K562 (cell line): ENCODE results near the gene ZNF503. TPM values are rescaled to one million over a fixed set of nuclear protein-coding genes. Genes with fewer than 3 reads are reported as not detected.

Source experiments
- ATAC-seq: fragments of 200-7000 bp; cut with Tn5 transposase; 3 replicates; pipeline ENCODE4 v1.9.1; 2020; ENCODE audit warnings: moderate library complexity
- BruUV-seq: library from RNA; stranded (reverse); fragments of 400-500 nt; replicated peaks from 2 replicates; lab custom pipeline; 2021; lab: Mats Ljungman, UMichigan
- CTCF ChIA-PET: fragments of 300-600 bp; formaldehyde crosslinking; extraction: SDS; loops from one replicate; lab custom pipeline; 2021; ENCODE audit warnings: low intra/inter-chr PET ratio; lab: Yijun Ruan, JAX
- POLR2A ChIA-PET: fragments of 300-600, 350-650 bp; sonication (Branson Sonifier 250); formaldehyde crosslinking; extraction: SDS; loops from one replicate; lab custom pipeline; 2021; ENCODE audit warnings: antibody characterized with exemption, inconsistent platforms; lab: Yijun Ruan, JAX
- DNase-seq, 4 experiments: peaks; one replicate each; pipeline versions ENCODE4 v3.0.0 to v3.0.0-alpha.2; 2011 to 2018; ENCODE audit warnings: low spot score in 3 of 4, mixed read lengths in 3 of 4; ENCODE audit errors: extremely low read depth in 1 of 4
- FAIRE-seq: peaks from 2 replicates; lab custom pipeline; 2011; peaks lifted over from hg19 to GRCh38; lab: Jason Lieb, UNC
- H2AFZ ChIP-seq: 2 replicates; pipeline ENCODE4 v1.6.0; 2011; ENCODE audit warnings: low read depth, low read length, control low read depth, inconsistent platforms
- H3K27ac ChIP-seq: fragments of 200-600 bp; 3 replicates; pipeline ENCODE4 v1.8.0; 2011; ENCODE audit warnings: low read depth, mild to moderate bottlenecking, control low read depth, inconsistent platforms, low read length, moderate library complexity, mixed read lengths; ENCODE audit errors: extremely low read depth
- H3K27me3 ChIP-seq, 2 experiments: fragments of 300-600 bp in 1 of 2; 2 replicates in 1 of 2; 3 replicates in 1 of 2; pipeline versions ENCODE4 v1.6.0 to v1.8.0; 2011; ENCODE audit warnings: inconsistent platforms in 2 of 2, low read length in 2 of 2, mild to moderate bottlenecking in 1 of 2, mixed read lengths in 1 of 2, moderate library complexity in 1 of 2; ENCODE audit not compliant: control insufficient read depth in 2 of 2, insufficient read depth in 2 of 2
- H3K36me3 ChIP-seq: fragments of 300-600 bp; 3 replicates; pipeline ENCODE4 v1.8.0; 2011; ENCODE audit warnings: mild to moderate bottlenecking, low read length, inconsistent platforms; ENCODE audit not compliant: control insufficient read depth, insufficient read depth
- H3K4me1 ChIP-seq, 2 experiments: fragments of 200-600 bp in 1 of 2; replicated peaks in 1 of 2; 2 replicates in 1 of 2; 3 replicates in 1 of 2; pipeline versions ENCODE4 v1.5.1 to v1.8.0; 2011; ENCODE audit warnings: inconsistent platforms in 2 of 2, low read length in 2 of 2, mild to moderate bottlenecking in 1 of 2, mixed read lengths in 1 of 2, moderate library complexity in 1 of 2; ENCODE audit not compliant: control insufficient read depth in 2 of 2, insufficient read depth in 2 of 2
- H3K4me2 ChIP-seq: 2 replicates; pipeline ENCODE4 v1.6.1; 2011; ENCODE audit warnings: low read length, control low read depth, inconsistent platforms, mixed read lengths; ENCODE audit not compliant: insufficient read depth
- H3K4me3 ChIP-seq: fragments of 200-600 bp; sonication (generic), shearing (Covaris generic); 2 replicates; pipeline ENCODE4 v1.5.1; 2016; ENCODE audit warnings: control low read depth, inconsistent platforms
- H3K79me2 ChIP-seq: fragments of 200-600 bp; 3 replicates; pipeline ENCODE4 v1.8.0; 2011; ENCODE audit warnings: low read length, inconsistent platforms; ENCODE audit not compliant: control insufficient read depth, insufficient read depth
- H3K9ac ChIP-seq, 2 experiments: 2 replicates each; pipeline versions ENCODE4 v1.6.0 to v1.6.1; 2011; ENCODE audit warnings: low read depth in 2 of 2, low read length in 2 of 2, control low read depth in 1 of 2, inconsistent platforms in 1 of 2, mild to moderate bottlenecking in 1 of 2, mixed read lengths in 1 of 2; ENCODE audit not compliant: insufficient read depth in 1 of 2
- H3K9me1 ChIP-seq: one replicate; pipeline ENCODE4 v1.6.0; 2011; ENCODE audit warnings: inconsistent platforms, mild to moderate bottlenecking, low read length, moderate library complexity; ENCODE audit not compliant: control insufficient read depth, insufficient read depth
- H3K9me3 ChIP-seq: replicated peaks from 2 replicates; pipeline ENCODE4 v1.5.1; 2011; ENCODE audit warnings: low read depth, low read length, inconsistent platforms; ENCODE audit not compliant: control insufficient read depth, insufficient read depth
- H4K20me1 ChIP-seq: replicated peaks from 2 replicates; pipeline ENCODE4 v1.6.1; 2011; ENCODE audit warnings: low read length, inconsistent platforms, mixed read lengths; ENCODE audit not compliant: control insufficient read depth, insufficient read depth
- DPF2 ChIP-seq: fragments of 450-650 bp; IDR thresholded peaks from 2 replicates; pipeline ENCODE4 v1.6.1; 2016
- GATAD2A ChIP-seq: fragments of 450-650 bp; IDR thresholded peaks from 2 replicates; pipeline ENCODE4 v1.6.1; 2017
- HOXB6 ChIP-seq: fragments of 250-450 bp; sonication (Bioruptor Pico); IDR thresholded peaks from 2 replicates; pipeline ENCODE4 v1.5.1; 2022; ENCODE audit warnings: mild to moderate bottlenecking, borderline replicate concordance
- MAFK ChIP-seq: IDR thresholded peaks from 2 replicates; pipeline ENCODE4 v1.6.1; 2011; ENCODE audit warnings: low read length, improper control_type of control experiment
- MCM2 ChIP-seq: fragments of 450-650 bp; IDR thresholded peaks from 2 replicates; pipeline ENCODE4 v1.6.1; 2017; ENCODE audit warnings: low read depth, mild to moderate bottlenecking
- MEF2A ChIP-seq: IDR thresholded peaks from 2 replicates; pipeline ENCODE4 v1.6.1; 2011; ENCODE audit warnings: low read depth, mild to moderate bottlenecking, low read length, moderate library complexity; ENCODE audit not compliant: control insufficient read depth
- NFXL1 ChIP-seq: fragments of 450-650 bp; formaldehyde crosslinking; IDR thresholded peaks from 2 replicates; pipeline ENCODE4 v1.4.0; 2021; ENCODE audit warnings: mild to moderate bottlenecking
- NR4A1 ChIP-seq, 2 experiments: fragments of 250-450 bp in 1 of 2; fragments of 450-650 bp in 1 of 2; sonication (Bioruptor Pico) in 1 of 2; IDR thresholded peaks; 2 replicates each; pipeline versions ENCODE4 v1.4.0 to v1.6.1; 2016 to 2020; ENCODE audit warnings: mild to moderate bottlenecking in 2 of 2, missing compliant biosample characterization in 1 of 2, missing genetic modification characterization in 1 of 2, moderate library complexity in 1 of 2
- PTTG1 ChIP-seq: fragments of 450-650 bp; IDR thresholded peaks from 2 replicates; pipeline ENCODE4 v1.6.1; 2016; ENCODE audit warnings: low read depth, mild to moderate bottlenecking, missing genetic modification characterization, missing compliant biosample characterization
- PYGO2 ChIP-seq: fragments of 450-650 bp; IDR thresholded peaks from 2 replicates; pipeline ENCODE4 v1.6.1; 2016; ENCODE audit warnings: mild to moderate bottlenecking, missing genetic modification characterization, moderate library complexity, missing compliant biosample characterization
- RBM22 ChIP-seq: fragments of 200-400 bp; formaldehyde crosslinking; IDR thresholded peaks from 2 replicates; pipeline ENCODE4 v1.6.1; 2018; ENCODE audit warnings: low read length, low read depth; ENCODE audit not compliant: poor library complexity, severe bottlenecking
- RHOXF2B ChIP-seq: fragments of 250-450 bp; sonication (Bioruptor Pico); conservative IDR thresholded peaks from 2 replicates; pipeline ENCODE4 v1.5.1; 2021
- SLC30A9 ChIP-seq: fragments of 250-450 bp; sonication (Bioruptor Pico); IDR thresholded peaks from 2 replicates; pipeline ENCODE4 v1.8.0; 2022; ENCODE audit warnings: mild to moderate bottlenecking, moderate library complexity
- ZBTB43 ChIP-seq: sonication (generic); formaldehyde crosslinking; IDR thresholded peaks from 2 replicates; pipeline ENCODE4 v1.8.0; 2023; ENCODE audit warnings: mild to moderate bottlenecking, missing genetic modification reagents
- ZC3H4 ChIP-seq: sonication (generic); formaldehyde crosslinking; IDR thresholded peaks from 2 replicates; pipeline ENCODE4 v1.9.0; 2021; ENCODE audit warnings: missing genetic modification reagents, borderline replicate concordance
- ZFP91 ChIP-seq: sonication (generic); formaldehyde crosslinking; IDR thresholded peaks from 2 replicates; pipeline ENCODE4 v1.8.0; 2022; ENCODE audit warnings: mild to moderate bottlenecking, missing genetic modification reagents
- ZNF175 ChIP-seq: fragments of 200-800 bp; sonication (Bioruptor generic); IDR thresholded peaks from 2 replicates; pipeline ENCODE4 v1.6.1; 2016; ENCODE audit warnings: low read depth, mild to moderate bottlenecking, missing genetic modification characterization, missing compliant biosample characterization
- ZNF511 ChIP-seq: sonication (generic); formaldehyde crosslinking; IDR thresholded peaks from 2 replicates; pipeline ENCODE4 v1.8.0; 2022; ENCODE audit warnings: mild to moderate bottlenecking, missing genetic modification reagents
- ZNF57 ChIP-seq: fragments of 450-650 bp; formaldehyde crosslinking; IDR thresholded peaks from 2 replicates; pipeline ENCODE4 v1.4.0; 2020; ENCODE audit warnings: mild to moderate bottlenecking, moderate library complexity
- ZNF77 ChIP-seq: fragments of 250-450 bp; sonication (Bioruptor Pico); IDR thresholded peaks from 2 replicates; pipeline ENCODE4 v1.5.0; 2020
- WGBS: fragments of 100-300 bp; shearing (Covaris generic); methylation state at CpG from one replicate; pipeline ENCODE4 v1.1.6; 2016; ENCODE audit warnings: low coverage, mixed read lengths; ENCODE audit not compliant: insufficient coverage; ENCODE audit errors: missing lambda C conversion rate; 5-methylcytosine and 5-hydroxymethylcytosine counted together
- in situ Hi-C: fragments of 300-500 bp; cut with MboI; formaldehyde crosslinking; loops from 4 replicates; pipeline ENCODE4 v1.15.0; 2018; ENCODE audit warnings: inconsistent platforms, mixed read lengths
- intact Hi-C: fragments of 100-400 bp; cut with micrococcal nuclease; formaldehyde crosslinking; loops from 2 replicates; pipeline ENCODE4 v1.14.2; 2022
- polyA plus RNA-seq, 8 experiments: library from polyadenylated mRNA; depleted of rRNA in 4 of 8; stranded (reverse) in 5 of 8; unstranded in 3 of 8; fragments of >200 nt; fragmentation: Nextera tagmentation in 2 of 8; fragmentation: Illumina TruSeq in 1 of 8; extraction: Ambion mirVana in 2 of 8; extraction: Trizol in 1 of 8; gene quantifications; 2 replicates each; pipeline versions ENCODE4 v1.2.1 to v1.2.3, GENCODE V29; 2011 to 2014; ENCODE audit warnings: inconsistent platforms in 1 of 8, missing spikeins in 1 of 8
- total RNA-seq, 7 experiments: library from RNA; depleted of rRNA in 6 of 7; stranded (reverse); fragments of >200 nt in 6 of 7; fragmentation: Illumina TruSeq in 2 of 7; extraction: Trizol in 2 of 7; gene quantifications; 2 replicates each; pipeline versions ENCODE4 v1.2.1 to v1.2.3, GENCODE V29; 2011 to 2021; ENCODE audit warnings: low replicate concordance in 1 of 7
- TF ChIP-seq, protein P1 (sequence below): sonication (generic); formaldehyde crosslinking; IDR thresholded peaks from 2 replicates; pipeline ENCODE4 v1.9.0; 2022; ENCODE audit warnings: mild to moderate bottlenecking, missing genetic modification reagents

The ZNF503 gene
- total and polyA plus RNA-seq, 9 of the 15 experiments (the other 6 are each of a cell fraction or from before 2014, with no cell fraction given): not detected

DNA sequence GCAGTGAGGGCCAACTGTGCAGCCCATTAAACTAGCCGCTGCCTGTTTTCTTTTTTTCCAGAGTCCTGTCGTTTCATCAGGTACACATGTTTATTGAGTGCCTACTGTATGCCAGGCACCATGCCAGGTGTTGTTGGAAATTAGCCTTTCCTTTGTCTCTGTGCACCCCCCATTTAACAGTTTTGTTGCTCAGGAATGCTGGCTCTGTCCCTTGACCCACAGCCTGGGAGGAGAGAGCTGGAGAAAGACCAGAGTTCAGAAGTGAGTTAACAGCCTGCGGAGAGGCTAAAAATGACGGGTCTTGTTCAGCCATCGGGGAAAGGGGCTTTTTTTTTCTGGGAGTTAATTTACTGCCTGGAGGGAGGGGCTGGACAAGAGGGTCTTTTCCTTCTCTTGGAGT is 31.2 kb upstream of the ZNF503 start (continued):
- TF ChIP-seq ZNF511 (CRISPR knock-in tag) (no peak), SLC30A9 (CRISPR knock-in tag) (no peak), NR4A1 (CRISPR knock-in tag; IDR thresholded peaks at IDR 0.05) (no peak), NR4A1 (tag; IDR thresholded peaks at IDR 0.05) (no peak), MAFK (no peak)

DNA sequence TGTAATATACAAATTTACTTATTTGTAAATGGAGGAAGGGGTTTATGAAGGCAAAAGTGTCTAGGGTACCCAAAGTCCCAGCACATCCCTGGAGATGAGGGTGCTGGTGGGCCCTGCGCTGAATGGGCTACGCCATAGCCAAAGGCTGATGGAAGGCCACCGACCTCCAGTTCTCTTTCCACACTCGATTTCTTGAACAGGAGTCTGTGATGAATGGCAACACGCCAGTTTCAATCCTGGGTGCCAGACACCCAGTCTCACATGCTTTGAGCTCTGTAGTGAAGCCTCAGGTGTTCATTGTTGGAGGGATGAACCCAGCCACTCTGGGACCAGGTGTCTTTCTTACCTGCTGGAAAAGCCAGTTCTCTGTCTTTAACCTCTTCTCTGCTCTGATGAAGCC is 30.6 kb upstream of the ZNF503 start:
- 1% methylated on average over 5 of the region's 5 CpGs for WGBS
- no peak overlapping the region for H3K9ac ChIP-seq
- H3K36me3 ChIP-seq: no peaks in the 10 kb centered on the region
- H4K20me1 ChIP-seq: no peaks in the 10 kb centered on the region
- no TSS peak for BruUV-seq
- intact Hi-C loops: no loop called here
- H3K79me2 ChIP-seq: no peaks in the 10 kb centered on the region
- in situ Hi-C loops: no loop called here
- H3K4me2 ChIP-seq: no peak overlapping the region
- H3K9me3 ChIP-seq: no peaks in the 10 kb centered on the region
- H2AFZ ChIP-seq: no peak overlapping the region
- no peak overlapping the region for H3K27ac ChIP-seq
- H3K9me1 ChIP-seq: no peaks in the 10 kb centered on the region
- ChIA-PET CTCF (no interaction called here), POLR2A (interaction anchor here (0.6 to 0.8 kb wide), 2 partner anchors 49 to 209 kb away, joined by 3 read pairs; no protein-coding TSS in a partner anchor)
- peaks cover 6 to 14% of the 10 kb centered on the region in 2 experiments; a peak in 4 of 5 replicates for H3K4me1 ChIP-seq
- ATAC-seq (no peak), FAIRE-seq (no peak), DNase-seq (no peak)
- H3K4me3 ChIP-seq: no peak overlapping the region
- peaks cover 17 to 50% of the 10 kb centered on the region in 2 experiments for H3K27me3 ChIP-seq
- TF ChIP-seq HOXB6 (no peak), ZBTB43 (CRISPR knock-in tag) (no peak), ZNF57 (CRISPR knock-in tag) (no peak), ZNF77 (CRISPR knock-in tag) (no peak), ZC3H4 (no peak), RBM22 (no peak), MEF2A (no peak), ZFP91 (no peak), PTTG1 (tag) (no peak), RHOXF2B (CRISPR knock-in tag) (no peak), PYGO2 (no peak), MCM2 (no peak), DPF2 (no peak), NFXL1 (no peak), ZNF175 (CRISPR knock-in tag) (no peak), GATAD2A (no peak)
- TF ChIP-seq, protein P1, sequence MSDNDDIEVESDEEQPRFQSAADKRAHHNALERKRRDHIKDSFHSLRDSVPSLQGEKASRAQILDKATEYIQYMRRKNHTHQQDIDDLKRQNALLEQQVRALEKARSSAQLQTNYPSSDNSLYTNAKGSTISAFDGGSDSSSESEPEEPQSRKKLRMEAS (CRISPR knock-in tag): no peak
